Frontal cortex (tissue), 4 donors: ENCODE results near the gene VGLL3. TPM values are rescaled to one million over a fixed set of nuclear protein-coding genes. Genes with fewer than 3 reads are reported as not detected.
"Not testable (repeated sequence)": the region's sequence is repeated elsewhere in the genome, so short reads cannot be mapped to it uniquely, and the experiment has no call there.

Source experiments
- DNase-seq, 2 donors: peaks; one replicate each; pipeline ENCODE4 v3.0.0; 2012; ENCODE audit warnings: low spot score in 2 of 2
- FAIRE-seq: peaks from 2 replicates; lab custom pipeline; 2012; peaks lifted over from hg19 to GRCh38; lab: Jason Lieb, UNC
- total RNA-seq: library from RNA; depleted of rRNA; stranded (reverse); fragments of >200 nt; gene quantifications from one replicate; pipeline ENCODE4 v1.2.3, GENCODE V29; 2014
- donor health status: control.
- donor health status: control.
- donor health status: control.

Gene VGLL3
- total RNA-seq, 1 donor from 2014 or later: 1.2 TPM

- FAIRE-seq (no peak), DNase-seq (no peak)
Observed at GRCh38 chr3:86990012-86990733, 776 bp downstream of the VGLL3 start.

DNA sequence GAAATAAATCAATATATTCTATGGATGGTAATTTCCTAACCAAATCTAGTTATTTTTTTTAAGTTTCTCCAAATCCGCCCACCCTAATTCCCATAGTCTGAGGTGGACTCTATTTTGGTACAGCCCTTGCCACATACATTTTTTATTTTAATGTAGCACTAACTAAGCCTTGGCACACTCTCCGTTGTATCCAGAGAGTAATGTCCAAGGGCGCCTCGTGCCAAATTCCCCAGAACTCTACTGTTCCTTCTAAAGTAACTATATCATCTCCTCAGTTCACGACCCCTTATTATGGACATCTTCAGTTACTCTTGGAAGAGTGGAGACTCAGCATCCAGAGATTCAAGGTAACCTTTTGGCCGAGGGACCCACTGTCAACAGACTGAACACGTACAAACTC lies 1.3 kb downstream of the VGLL3 start:
- FAIRE-seq (no peak), DNase-seq (no peak)

- DNase-seq (no peak), FAIRE-seq (no peak)
Observed at GRCh38 chr3:86989006-86989405, 1.9 kb downstream of the VGLL3 start.

GRCh38 chr3:86988235-86988634 lies 2.7 kb downstream of the VGLL3 start:
- DNase-seq (no peak), FAIRE-seq (no peak)

GRCh38 chr3:86987421-86987715 lies 3.6 kb downstream of the VGLL3 start:
- no peak for FAIRE-seq
- DNase-seq: no peak

- FAIRE-seq (no peak), DNase-seq (no peak)
Observed at GRCh38 chr3:86986671-86987420, 4.1 kb downstream of the VGLL3 start.

DNA sequence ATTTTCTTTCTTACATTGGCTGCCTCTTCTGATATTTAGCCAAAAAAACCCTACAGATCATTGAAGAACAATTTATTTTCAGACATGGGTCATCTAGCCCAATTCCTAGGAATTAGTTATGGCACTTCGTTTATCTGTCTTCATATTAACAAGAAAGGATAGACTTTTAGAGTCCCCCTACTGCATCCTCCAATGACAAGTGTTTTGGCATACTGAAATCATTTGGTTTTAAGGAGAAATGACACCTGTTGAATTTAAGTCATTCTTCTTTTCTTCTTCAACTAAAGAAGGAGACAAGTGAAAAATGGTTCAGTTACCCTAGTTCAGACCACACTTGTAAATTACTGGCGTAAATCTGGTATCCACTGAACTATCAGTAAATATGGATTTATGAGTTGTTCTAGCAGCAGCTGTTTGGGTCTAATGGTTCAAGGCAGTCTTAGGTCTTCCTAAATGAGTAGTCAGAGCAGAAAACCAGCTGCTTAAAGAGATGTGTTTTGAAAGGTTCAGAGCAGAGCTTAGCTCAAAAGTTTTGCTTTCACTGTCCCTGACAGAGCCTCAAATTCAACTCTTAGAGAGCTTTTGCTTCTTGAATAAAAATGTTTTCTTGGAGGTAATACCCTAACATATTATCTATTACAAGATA lies 5.6 kb downstream of the VGLL3 start:
- no peak for DNase-seq
- no peak for FAIRE-seq

DNA sequence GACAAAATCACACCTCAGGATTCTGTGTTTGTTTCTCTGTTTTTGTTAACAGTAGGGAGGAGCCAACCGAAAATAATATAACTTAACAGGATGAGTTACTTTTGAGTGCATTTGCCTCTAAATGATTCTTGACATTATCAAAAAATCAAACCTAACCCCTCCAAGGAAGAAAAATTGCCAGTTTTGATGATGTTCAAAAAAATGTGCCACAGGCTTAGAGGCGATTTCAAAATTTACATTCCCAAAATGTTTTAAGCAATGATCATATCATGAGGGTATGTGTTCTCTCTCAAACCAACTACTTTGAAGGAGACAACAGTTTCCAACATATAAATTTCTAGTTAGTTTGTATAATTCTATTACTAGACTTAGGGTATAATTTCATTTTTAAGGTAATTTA lies 6.7 kb downstream of the VGLL3 start:
- no peak for DNase-seq
- FAIRE-seq: no peak

DNA sequence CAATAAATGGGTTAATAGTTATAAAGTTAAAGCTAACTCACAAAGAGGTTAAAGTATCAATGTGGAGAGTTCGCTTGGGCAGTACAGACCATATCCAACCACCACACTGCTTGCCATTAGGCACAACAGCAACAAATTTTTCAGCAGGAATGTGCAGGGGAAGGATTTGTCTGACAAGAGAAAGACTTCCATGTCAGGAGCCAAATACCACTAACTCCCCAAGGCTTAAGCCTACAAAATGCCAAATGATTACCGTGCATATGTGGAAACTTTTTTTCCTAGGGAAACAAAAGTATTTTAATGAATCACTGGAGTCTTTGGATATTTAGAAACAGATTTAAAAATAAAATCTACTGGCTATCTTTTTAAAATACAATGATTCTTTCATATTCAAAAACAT lies 8.1 kb downstream of the VGLL3 start:
- FAIRE-seq: no peak
- no peak for DNase-seq

DNA sequence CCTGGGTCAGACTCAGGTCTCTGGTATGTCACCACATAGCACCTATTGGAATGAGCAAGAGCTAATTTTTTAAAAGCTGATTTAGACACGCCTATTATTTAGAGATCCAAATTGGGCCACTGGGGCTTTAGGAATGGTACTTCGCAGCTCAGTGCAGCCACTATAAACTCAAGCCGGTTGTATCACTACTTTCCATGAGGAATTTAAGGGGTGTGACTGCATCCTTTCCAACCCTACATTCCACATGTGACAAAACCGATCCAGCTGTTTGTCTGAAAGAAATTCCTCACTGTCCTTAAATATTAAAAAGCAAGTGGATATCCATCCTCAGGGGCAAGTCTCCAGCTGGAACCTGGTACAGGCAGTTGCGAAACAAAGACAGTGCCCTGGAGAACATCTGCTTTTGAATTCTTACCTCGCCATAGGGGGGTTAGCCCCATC lies 12.8 kb downstream of the VGLL3 start:
- FAIRE-seq (no peak), DNase-seq (no peak)

- DNase-seq: no peak
- no peak for FAIRE-seq
Observed at GRCh38 chr3:86976219-86976618, 14.7 kb downstream of the VGLL3 start.

GRCh38 chr3:86974177-86974576 lies 16.8 kb downstream of the VGLL3 start:
- FAIRE-seq, DNase-seq: not testable (repeated sequence)

- FAIRE-seq (no peak), DNase-seq (no peak)
Observed at GRCh38 chr3:86973440-86973839, 17.5 kb downstream of the VGLL3 start.

DNA sequence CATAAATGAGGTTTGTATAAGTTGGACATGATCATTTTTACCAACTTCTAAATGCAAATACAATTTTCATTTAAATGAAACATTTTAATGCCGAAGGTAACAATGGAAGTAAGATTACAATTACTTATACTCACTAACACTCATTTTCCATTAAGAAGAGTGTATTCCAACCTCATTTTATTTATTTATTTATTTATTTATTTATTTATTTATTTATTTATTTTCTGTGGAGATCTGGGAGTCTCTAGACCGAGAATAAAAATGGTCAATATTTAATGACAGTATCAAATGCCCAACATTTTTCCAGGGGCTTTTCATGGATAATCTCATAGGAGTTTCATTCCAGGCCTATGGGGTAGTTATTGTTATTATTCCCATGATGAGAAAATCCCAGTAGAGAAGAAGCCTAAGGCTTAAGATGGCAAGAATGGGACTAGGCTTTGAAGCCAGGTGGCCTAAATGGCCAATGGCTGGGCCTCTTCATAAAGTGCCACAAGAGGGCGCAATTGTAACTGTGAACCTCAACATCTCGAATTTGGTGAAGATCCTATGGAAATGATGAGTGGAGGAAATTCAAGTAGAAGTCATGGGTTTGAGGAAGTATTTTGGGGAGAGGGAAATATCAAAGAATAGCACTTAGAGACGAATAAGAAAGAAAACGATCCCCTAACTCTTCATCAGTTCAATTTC lies 21.3 kb downstream of the VGLL3 start:
- FAIRE-seq: no peak
- DNase-seq: no peak

DNA sequence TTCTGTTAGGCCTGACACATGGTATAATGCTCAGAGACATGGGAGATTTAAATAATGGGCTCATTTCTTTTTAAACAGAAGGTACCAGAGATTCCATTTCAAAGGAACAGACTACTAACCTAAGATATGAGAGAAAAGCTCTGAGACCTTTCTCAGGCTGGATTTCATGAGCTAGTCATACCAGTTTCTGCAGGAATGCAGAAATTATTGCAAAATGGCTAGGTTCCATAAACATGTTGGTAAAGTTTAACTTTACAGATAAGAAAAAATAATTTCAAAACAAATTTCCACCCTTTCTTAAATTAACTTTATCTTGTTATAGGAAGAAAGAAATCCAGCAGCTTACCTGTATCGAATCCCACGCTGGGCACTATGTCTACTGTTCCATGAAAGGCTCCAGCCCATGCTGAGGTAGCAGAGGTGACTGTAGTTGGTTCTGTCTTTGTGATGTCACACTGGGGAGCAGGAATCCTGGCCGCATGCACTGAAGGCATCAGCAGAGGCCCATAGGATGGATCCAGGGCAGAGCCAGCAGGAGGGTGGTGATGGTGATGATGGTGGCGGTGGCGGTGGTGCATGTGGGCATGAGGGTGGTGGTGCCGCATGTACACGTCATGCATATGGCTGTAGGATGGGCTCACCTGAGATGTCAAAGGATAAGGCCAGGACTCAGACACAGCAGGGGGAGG lies 22.6 kb downstream of the VGLL3 start:
- DNase-seq (no peak), FAIRE-seq (no peak)

DNA sequence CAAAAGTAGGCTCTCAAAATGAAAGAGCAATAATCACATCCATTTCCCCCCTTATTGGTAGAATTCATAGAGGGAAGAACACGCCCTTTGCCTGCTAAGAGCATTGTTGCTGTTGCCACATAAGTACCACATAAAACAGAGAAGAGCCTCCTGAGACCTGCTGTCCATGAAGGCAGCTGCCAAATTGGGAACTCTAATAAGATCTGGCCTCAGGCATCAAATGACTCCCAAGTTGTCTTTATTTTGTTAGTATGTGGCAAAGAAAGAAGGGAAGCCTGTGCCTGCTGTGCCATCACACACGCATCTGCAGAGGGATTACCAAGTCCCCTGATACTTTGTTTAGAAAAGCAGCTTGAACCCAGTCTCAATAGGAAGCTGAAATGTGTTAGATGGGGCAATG lies 23.9 kb downstream of the VGLL3 start:
- FAIRE-seq: no peak

DNA sequence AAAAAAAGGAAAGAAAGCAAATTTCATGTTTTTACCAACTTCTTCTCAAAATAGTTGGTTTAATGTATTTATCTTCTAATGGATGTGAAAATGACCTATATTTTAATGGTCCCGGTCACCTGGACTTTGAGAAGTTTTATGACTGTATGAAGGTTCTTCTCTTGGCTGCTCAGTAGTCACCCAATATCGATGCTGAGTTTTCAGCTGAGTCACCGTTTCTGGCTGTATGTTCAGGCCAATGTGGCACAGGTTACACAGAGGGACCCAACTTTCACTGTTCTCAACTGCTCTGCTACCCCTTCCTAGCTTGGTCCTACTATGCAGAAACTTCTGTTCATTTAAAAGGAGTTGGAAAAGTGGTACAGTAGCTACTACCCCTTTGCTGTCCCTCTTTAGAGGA lies 25.8 kb downstream of the VGLL3 start:
- FAIRE-seq (no peak), DNase-seq (no peak)

More for the DNA sequence above, 23.9 kb downstream of the VGLL3 start:
- DNase-seq: no peak

DNA sequence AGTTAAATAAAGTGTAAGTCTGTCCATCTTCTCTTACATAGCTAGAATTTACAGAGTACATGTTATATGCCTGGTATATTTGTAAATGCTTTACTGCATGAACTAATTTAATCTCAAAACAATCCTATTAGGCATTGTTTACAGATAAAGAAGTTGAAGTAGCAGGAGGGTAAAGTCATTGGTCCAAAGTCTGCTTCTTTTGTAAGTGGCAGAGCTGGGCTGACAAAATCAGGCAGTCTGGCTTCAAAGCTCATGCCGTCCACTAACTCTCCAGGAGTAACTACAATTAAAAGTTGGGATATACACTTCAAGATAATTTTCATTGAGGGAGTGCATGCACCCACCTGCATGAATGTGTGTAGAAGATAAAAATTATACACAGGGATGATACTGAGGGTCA lies 27.3 kb downstream of the VGLL3 start:
- DNase-seq (no peak), FAIRE-seq (no peak)

- DNase-seq: no peak
- FAIRE-seq: no peak
Observed at GRCh38 chr3:86961297-86961696, 29.7 kb downstream of the VGLL3 start.

GRCh38 chr3:86960550-86960949 lies 30.4 kb downstream of the VGLL3 start:
- FAIRE-seq (no peak), DNase-seq (no peak)
